Measurements from ENCODE around the gene HLA-DRA.

DNA sequence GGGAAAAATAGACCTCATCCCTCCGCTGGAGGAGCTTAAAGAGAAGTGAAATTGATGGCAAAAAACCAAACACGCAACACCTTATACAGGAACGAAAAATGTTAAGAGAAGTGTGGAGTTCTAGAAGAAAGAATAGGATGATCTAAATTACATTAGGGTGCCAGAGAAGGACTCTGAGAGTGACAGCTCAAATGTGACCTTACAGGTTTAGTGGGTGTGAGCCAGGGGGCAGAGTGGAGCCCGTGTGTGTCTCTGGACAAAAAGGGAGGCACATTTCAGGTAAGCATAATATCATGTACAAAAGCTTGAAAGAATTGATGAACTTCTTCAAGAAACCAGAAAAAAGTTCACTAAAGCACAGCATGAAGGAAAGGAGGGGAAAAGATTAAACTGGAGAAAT is 20.8 kb downstream of the HLA-DRA start:
- TF ChIP-seq, protein P1, sequence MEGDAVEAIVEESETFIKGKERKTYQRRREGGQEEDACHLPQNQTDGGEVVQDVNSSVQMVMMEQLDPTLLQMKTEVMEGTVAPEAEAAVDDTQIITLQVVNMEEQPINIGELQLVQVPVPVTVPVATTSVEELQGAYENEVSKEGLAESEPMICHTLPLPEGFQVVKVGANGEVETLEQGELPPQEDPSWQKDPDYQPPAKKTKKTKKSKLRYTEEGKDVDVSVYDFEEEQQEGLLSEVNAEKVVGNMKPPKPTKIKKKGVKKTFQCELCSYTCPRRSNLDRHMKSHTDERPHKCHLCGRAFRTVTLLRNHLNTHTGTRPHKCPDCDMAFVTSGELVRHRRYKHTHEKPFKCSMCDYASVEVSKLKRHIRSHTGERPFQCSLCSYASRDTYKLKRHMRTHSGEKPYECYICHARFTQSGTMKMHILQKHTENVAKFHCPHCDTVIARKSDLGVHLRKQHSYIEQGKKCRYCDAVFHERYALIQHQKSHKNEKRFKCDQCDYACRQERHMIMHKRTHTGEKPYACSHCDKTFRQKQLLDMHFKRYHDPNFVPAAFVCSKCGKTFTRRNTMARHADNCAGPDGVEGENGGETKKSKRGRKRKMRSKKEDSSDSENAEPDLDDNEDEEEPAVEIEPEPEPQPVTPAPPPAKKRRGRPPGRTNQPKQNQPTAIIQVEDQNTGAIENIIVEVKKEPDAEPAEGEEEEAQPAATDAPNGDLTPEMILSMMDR (IDR thresholded peaks at IDR 0.05; ENCODE audit: low read depth, low read length): no peak
- TF ChIP-seq POLR2A (IDR thresholded peaks at IDR 0.05; ENCODE audit: extremely low read depth, insufficient read length): no peak

Measured in NB4 (cell line).